Measurements from ENCODE around the gene TTC21A.
"Not testable (repeated sequence)": the region's sequence is repeated elsewhere in the genome, so short reads cannot be mapped to it uniquely, and the experiment has no call there.

TTC21A gene

GRCh38 chr3:39150803-39151631, 43.5 kb downstream of the TTC21A start:
- DNase-seq (ENCODE audit: low read depth), result peak; percentile 90

GRCh38 chr3:39153977-39154279, 46.4 kb downstream of the TTC21A start:
- DNase-seq (ENCODE audit: low read depth), result no peak

- DNase-seq (ENCODE audit: low read depth), result no peak
These were observed 47.0 kb downstream of the TTC21A start for GRCh38 chr3:39154280-39155021.

GRCh38 chr3:39156421-39156820, 48.9 kb downstream of the TTC21A start:
- DNase-seq (ENCODE audit: low read depth), result peak; percentile 35

GRCh38 chr3:39157359-39157758, 49.9 kb downstream of the TTC21A start:
- no peak for DNase-seq (ENCODE audit: low read depth)

GRCh38 chr3:39158148-39158715, 50.8 kb downstream of the TTC21A start:
- DNase-seq (ENCODE audit: low read depth), result no peak

- no peak for DNase-seq (ENCODE audit: low read depth)
These were observed 56.9 kb downstream of the TTC21A start for GRCh38 chr3:39164414-39164813.

GRCh38 chr3:39165518-39165917, 58.0 kb downstream of the TTC21A start:
- DNase-seq (ENCODE audit: low read depth), result no peak

- DNase-seq (ENCODE audit: low read depth), result peak; percentile 63
These were observed 58.7 kb downstream of the TTC21A start for GRCh38 chr3:39166134-39166710.

- DNase-seq (ENCODE audit: low read depth), result peak; percentile 93
These were observed 59.6 kb downstream of the TTC21A start for GRCh38 chr3:39166932-39167532.

GRCh38 chr3:39168156-39168780, 60.8 kb downstream of the TTC21A start:
- no peak for DNase-seq (ENCODE audit: low read depth)

GRCh38 chr3:39169712-39170111, 62.2 kb downstream of the TTC21A start:
- no peak for DNase-seq (ENCODE audit: low read depth)

- DNase-seq (ENCODE audit: low read depth), result no peak
These were observed 63.0 kb downstream of the TTC21A start for GRCh38 chr3:39170461-39170860.

- not testable (repeated sequence) for DNase-seq (ENCODE audit: low read depth)
These were observed 63.4 kb downstream of the TTC21A start for GRCh38 chr3:39170877-39171276.

- DNase-seq (ENCODE audit: low read depth), result no peak
These were observed 64.4 kb downstream of the TTC21A start for GRCh38 chr3:39171860-39172259.

GRCh38 chr3:39173318-39174125, 66.0 kb downstream of the TTC21A start:
- DNase-seq (ENCODE audit: low read depth), result no peak

- DNase-seq (ENCODE audit: low read depth), result no peak
These were observed 68.7 kb downstream of the TTC21A start for GRCh38 chr3:39176025-39176714.

- DNase-seq (ENCODE audit: low read depth), result peak; percentile 88
These were observed 70.3 kb downstream of the TTC21A start for GRCh38 chr3:39177708-39178332.

GRCh38 chr3:39178553-39178952, 71.1 kb downstream of the TTC21A start:
- DNase-seq (ENCODE audit: low read depth), result no peak

GRCh38 chr3:39180183-39180545, 72.7 kb downstream of the TTC21A start:
- no peak for DNase-seq (ENCODE audit: low read depth)

Measured in fibroblast of the conjunctiva (primary cell).